GM19438 (cell line): ENCODE measurements around the gene EHD4.

Source experiments
- ATAC-seq: cut with Tn5 transposase; IDR thresholded peaks from one replicate; pipeline ENCODE4 v1.9.1; 2021; ENCODE audit warnings: low read depth; ENCODE audit not compliant: unreplicated experiment

Gene EHD4

GRCh38 chr15:41961001-41961518 is 11.3 kb downstream of the EHD4 start:
- no peak for ATAC-seq

GRCh38 chr15:41958002-41958420 is 14.3 kb downstream of the EHD4 start:
- ATAC-seq, result no peak

GRCh38 chr15:41957021-41957897 is 15.1 kb downstream of the EHD4 start:
- ATAC-seq, result peak; percentile 73

DNA sequence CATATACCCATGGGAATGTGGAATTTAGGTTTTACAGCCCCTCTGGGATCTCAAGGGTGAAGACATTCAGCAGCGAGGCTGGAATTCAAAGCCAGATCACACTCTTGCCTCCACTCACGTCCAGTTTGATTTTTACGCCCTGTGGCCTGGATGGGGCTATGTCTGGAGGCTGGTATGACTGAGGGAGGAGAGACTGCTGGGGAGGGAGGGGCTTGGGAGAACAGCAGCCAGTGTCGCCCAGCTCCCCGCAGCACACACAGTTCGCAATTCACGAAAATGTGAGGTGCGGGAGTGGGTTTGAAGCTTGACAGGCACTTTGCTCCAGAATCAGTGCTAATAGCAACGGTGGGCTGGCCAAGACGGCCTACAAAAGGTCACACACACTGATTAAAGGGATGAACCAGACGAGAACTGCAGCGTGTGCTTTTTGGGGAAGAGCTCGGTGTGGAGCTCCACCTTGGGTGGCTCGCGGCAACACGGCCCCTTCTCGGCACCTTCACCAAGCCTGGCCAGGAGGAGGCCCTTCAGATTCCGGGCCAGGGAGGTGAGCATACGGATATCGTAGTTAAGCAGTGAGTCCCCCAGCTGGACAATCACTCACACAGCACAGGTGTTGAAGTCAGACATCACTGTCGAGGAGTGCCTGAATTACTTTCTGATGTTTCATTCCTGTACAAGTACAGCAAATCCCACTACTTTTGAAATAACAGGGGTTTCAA is 16.4 kb downstream of the EHD4 start:
- no peak for ATAC-seq

DNA sequence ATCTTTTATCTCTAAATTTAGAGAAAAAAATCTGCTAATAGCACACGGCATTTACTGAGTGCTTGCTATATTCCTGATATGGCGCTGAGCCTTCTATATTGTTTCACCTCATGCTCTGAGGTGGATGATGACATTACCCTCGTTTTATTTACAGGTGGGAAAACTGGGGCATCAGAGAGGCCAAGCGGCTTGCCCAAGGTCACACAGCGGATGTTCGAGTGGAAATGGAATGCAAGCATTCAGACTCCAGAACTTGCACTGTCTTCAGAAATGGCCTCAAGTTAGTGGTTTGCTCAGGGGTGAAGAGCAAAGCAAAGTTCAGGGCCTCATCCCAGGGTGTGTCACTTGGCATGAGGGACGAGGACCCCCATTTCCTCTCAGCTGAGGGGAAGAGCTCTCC is 17.3 kb downstream of the EHD4 start:
- ATAC-seq, result no peak

DNA sequence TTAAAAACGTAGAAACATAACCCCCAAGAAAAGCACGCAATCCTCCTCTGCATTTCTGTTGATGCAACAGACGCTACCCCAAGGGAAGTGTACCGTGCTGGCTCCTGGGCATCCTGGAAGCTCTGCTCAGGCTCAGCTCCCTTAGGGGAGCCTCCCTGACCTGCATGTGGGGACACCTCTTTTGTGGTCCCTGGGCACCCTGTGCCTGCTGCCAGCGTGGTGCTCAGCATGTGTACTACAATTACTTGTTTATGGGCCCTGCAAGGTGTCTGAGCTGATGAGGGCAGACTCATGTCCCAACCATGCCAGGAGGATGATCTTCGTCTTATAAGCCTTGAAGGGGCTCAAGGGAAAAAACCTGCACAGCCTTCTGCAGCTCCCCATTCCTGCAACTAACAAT is 18.3 kb downstream of the EHD4 start:
- no peak for ATAC-seq

GRCh38 chr15:41952013-41952563 is 20.3 kb downstream of the EHD4 start:
- no peak for ATAC-seq

GRCh38 chr15:41951571-41951970 is 20.8 kb downstream of the EHD4 start:
- no peak for ATAC-seq

DNA sequence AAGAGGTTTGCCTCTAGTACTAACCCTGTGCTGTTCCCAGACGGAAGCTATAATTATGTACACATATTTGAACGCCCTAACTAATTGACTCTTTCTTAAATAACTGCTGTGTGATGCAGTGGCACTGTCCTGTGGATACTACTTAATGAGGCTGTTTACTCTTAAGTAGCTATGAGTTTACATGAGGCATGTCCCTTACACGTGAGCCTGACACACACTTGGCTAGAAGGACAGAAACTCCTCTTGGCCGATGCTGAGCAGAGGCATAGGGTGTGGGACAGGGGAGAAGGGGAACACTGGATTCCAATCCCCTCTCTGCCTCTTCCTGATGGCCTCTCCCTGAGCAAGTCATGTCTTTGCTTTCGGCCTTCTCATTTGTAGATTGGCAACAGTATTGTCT is 21.9 kb downstream of the EHD4 start:
- ATAC-seq, result no peak

DNA sequence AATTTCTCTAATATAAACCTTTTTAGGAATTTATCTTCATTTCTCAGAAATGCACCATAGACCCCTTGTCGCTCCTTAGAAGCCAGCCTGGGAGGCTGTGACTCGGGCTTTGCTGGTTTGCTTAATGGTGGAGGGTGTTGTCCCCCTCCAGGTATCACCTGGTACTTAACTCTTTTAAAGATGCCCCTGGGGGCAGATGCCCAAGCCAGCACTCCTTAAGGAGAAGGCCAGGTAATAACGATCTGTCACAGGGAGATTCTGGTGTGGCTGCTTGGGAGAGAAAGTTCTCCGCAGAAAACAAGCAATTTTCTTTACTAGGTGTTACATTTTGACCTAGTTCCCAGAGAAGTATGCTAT is 22.3 kb downstream of the EHD4 start:
- ATAC-seq, result no peak

DNA sequence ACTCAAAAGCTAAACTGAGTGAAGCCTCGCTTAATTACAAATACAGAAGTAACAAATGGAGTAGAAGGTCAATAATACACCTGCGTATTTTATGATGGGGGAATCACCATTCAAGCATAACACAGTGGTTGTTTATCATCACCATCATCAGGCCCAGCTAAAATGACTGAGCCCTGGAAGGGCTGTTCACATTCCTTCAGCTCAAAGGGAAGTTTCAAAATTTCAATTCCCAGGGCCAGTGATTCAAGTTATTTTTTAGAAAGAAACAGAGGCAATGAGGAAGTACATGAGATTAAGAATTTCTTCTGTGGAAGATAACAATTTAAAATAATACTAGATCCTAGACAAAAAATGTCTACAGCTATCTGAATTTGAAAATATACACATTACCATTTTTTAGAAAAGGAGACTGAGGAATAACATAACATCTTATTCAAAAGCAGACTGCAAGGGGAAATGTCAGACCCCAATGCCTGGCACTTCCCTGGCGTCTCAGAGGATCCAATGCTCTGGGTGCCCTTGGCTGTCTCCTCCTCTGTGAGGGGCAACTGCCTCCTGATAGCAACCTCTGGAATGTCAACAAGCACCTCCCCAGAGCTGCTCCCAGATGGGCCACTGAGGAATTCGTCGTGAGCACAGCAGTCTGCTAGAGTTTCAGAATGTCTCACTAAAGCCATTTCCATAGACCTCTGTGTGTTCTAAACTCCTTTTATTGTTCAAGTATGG is 22.8 kb downstream of the EHD4 start:
- ATAC-seq, result no peak

GRCh38 chr15:41948490-41948889 is 23.9 kb downstream of the EHD4 start:
- ATAC-seq, result no peak

- ATAC-seq, result no peak
Measured at GRCh38 chr15:41946970-41947369, 25.4 kb downstream of the EHD4 start.

- no peak for ATAC-seq
Measured at GRCh38 chr15:41945731-41946130, 26.6 kb downstream of the EHD4 start.

DNA sequence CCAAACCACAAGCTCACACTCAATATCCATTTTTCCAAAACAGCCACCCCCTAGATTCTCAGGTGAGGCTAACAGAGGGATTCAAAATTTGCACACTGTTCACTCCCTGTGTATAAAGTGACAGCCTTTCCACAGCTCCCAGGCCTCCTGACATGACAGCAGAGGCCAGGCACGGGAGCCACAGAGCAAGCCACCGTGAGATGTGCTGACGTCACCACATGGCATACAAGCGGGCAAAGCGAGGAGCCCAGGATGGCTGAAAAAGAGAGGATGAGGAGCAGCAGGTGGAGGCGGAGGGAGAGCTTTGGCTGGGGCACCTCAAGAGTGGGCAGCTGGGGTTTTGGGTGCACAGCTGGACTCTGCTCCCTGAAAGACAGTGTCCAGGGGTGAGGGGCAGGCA is 27.1 kb downstream of the EHD4 start:
- ATAC-seq, result no peak

DNA sequence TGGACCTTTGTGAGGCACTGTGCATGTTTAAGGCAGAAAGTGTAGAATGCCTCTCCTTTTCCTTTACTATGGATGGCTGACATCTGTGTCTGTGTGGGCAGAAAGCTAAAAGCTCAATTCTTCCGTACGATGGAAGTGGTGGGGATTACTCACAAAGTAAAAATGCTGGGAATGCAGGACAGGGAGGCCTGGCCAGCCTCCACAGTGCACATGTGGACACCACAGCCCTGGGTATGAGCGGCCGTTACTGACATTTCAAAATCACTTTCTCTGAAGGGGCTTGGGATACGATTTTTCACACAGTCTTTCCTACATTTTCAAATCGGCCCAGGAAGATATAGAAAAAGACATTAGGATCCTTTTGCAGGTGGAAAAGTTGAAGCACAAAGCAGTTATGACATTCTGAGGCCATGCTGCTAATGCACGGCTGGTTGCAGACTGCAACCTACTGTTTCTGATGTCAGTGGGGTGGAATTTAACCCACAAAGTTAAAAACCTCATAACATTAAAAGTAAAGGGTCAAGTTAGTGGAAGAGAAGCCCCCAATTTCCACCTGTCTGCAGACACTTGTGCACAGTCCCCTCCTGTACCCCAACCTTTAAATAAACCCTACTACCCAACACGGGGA is 27.9 kb downstream of the EHD4 start:
- ATAC-seq, result no peak

GRCh38 chr15:41943543-41944312 is 28.6 kb downstream of the EHD4 start:
- no peak for ATAC-seq

GRCh38 chr15:41942886-41943285 is 29.5 kb downstream of the EHD4 start:
- ATAC-seq, result no peak

DNA sequence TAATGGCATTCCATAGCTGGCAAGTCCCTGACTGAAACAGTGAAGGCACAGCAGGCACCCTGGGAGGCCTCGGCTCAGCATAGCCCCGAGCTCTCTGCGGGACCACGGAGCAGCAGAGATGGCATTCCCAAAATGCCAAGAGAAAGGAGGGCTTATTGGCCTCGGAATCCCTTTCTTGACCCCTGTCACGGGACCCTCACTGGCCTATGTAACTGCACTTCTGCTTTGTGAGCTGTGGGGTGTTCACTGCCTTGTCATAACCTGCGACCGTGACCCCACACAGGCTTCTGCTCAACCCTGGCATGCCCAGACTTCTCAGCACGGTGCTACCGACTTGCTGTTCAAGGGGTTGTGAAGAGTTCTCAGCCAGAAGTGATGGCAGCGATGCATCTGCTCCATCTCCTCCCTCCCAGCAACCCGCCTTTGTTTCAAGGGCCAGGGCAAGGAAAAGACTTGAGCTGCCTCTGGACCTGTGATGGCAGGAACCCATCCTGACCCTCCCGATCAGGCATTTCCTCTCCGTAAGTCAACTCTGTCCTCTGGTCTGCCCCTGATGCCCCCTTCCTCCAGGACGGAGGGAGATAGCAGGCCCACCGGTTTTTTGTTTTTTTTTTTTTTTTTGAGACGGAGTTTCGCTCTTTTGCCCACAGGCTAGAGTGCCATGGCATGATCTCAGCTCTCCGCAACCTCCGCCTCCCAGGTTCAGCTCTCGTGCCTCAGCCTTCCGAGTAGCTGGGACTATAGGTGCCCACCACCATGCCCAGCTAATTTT is 30.5 kb downstream of the EHD4 start:
- ATAC-seq, result no peak
